D341Med (cell line): ENCODE results near the gene RIMKLB.
"Not testable (repeated sequence)": the region's sequence is repeated elsewhere in the genome, so short reads cannot be mapped to it uniquely, and the experiment has no call there.

Source experiments
- DNase-seq: peaks from one replicate; pipeline ENCODE4 v3.0.0; 2012; ENCODE audit warnings: low spot score

RIMKLB gene

GRCh38 chr12:8779862-8780261 lies 82.1 kb downstream of the RIMKLB start:
- DNase-seq = no peak

GRCh38 chr12:8780389-8780788 lies 82.6 kb downstream of the RIMKLB start:
- DNase-seq = peak; percentile 28

GRCh38 chr12:8781381-8782127 lies 83.8 kb downstream of the RIMKLB start:
- DNase-seq = no peak

GRCh38 chr12:8784290-8784888 lies 86.6 kb downstream of the RIMKLB start:
- no peak for DNase-seq

- no peak for DNase-seq
Observed at GRCh38 chr12:8785499-8785898, 87.7 kb downstream of the RIMKLB start.

- not testable (repeated sequence) for DNase-seq
Observed at GRCh38 chr12:8787206-8787605, 89.4 kb downstream of the RIMKLB start.

- not testable (repeated sequence) for DNase-seq
Observed at GRCh38 chr12:8788706-8789105, 90.9 kb downstream of the RIMKLB start.

- DNase-seq = not testable (repeated sequence)
Observed at GRCh38 chr12:8789341-8790013, 91.7 kb downstream of the RIMKLB start.

- DNase-seq = not testable (repeated sequence)
Observed at GRCh38 chr12:8793226-8793625, 95.4 kb downstream of the RIMKLB start.

GRCh38 chr12:8794611-8795010 lies 96.8 kb downstream of the RIMKLB start:
- DNase-seq = not testable (repeated sequence)

GRCh38 chr12:8796831-8797626 lies 99.2 kb downstream of the RIMKLB start:
- DNase-seq = no peak

GRCh38 chr12:8801213-8801612 lies 103.4 kb downstream of the RIMKLB start:
- DNase-seq = not testable (repeated sequence)

- DNase-seq = not testable (repeated sequence)
Observed at GRCh38 chr12:8804833-8805232, 107.0 kb downstream of the RIMKLB start.

GRCh38 chr12:8805487-8805886 lies 107.7 kb downstream of the RIMKLB start:
- DNase-seq = not testable (repeated sequence)

GRCh38 chr12:8807084-8807483 lies 109.3 kb downstream of the RIMKLB start:
- not testable (repeated sequence) for DNase-seq

GRCh38 chr12:8810112-8810511 lies 112.3 kb downstream of the RIMKLB start:
- not testable (repeated sequence) for DNase-seq

GRCh38 chr12:8813572-8814357 lies 116.0 kb downstream of the RIMKLB start:
- no peak for DNase-seq

- no peak for DNase-seq
Observed at GRCh38 chr12:8816448-8817050, 118.8 kb downstream of the RIMKLB start.

- DNase-seq = no peak
Observed at GRCh38 chr12:8817856-8818255, 120.1 kb downstream of the RIMKLB start.

GRCh38 chr12:8818526-8818925 lies 120.7 kb downstream of the RIMKLB start:
- DNase-seq = no peak

- DNase-seq = no peak
Observed at GRCh38 chr12:8819666-8819980, 121.8 kb downstream of the RIMKLB start.
